ENCODE results near the gene NFATC1.

NFATC1 gene

DNA sequence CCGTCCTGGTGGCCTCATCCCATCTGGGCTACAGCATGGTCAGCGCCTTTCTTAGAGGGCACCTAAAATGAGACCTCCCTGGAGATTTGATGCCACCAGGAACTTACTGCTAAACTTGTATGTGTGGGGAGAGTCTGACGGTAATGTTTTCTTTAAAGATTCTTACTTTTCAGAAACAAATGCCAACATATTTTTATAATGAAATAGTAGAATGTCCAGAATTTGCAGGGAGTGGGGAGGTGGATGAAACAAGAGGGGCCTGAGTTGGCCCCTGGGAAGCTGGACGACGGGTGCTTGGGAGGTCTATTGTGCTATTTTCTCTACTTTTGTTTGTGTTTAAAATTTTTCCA, 165.1 kb downstream of the NFATC1 start:
- DNase-seq, result no peak

DNA sequence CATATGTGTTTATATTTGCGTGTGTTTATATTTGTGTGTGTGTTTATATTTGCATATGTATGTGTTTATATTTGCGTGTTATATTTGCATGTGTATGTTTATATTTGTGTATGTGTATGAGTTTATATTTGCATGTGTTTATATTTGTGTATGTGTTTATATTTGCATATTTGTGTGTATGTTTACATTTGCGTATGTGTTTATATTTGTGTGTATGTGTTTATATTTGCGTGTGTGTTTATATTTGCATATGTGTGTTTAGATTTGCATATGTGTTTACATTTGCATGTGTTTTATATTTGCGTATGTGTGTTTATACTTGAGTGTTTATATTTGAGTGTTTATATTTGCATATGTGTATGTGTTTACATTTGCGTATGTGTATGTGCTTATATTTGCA, 168.2 kb downstream of the NFATC1 start:
- DNase-seq, result no peak

GRCh38 chr18:79564441-79564840, 168.7 kb downstream of the NFATC1 start:
- DNase-seq, result no peak

GRCh38 chr18:79566771-79567431, 171.2 kb downstream of the NFATC1 start:
- no peak for DNase-seq

DNA sequence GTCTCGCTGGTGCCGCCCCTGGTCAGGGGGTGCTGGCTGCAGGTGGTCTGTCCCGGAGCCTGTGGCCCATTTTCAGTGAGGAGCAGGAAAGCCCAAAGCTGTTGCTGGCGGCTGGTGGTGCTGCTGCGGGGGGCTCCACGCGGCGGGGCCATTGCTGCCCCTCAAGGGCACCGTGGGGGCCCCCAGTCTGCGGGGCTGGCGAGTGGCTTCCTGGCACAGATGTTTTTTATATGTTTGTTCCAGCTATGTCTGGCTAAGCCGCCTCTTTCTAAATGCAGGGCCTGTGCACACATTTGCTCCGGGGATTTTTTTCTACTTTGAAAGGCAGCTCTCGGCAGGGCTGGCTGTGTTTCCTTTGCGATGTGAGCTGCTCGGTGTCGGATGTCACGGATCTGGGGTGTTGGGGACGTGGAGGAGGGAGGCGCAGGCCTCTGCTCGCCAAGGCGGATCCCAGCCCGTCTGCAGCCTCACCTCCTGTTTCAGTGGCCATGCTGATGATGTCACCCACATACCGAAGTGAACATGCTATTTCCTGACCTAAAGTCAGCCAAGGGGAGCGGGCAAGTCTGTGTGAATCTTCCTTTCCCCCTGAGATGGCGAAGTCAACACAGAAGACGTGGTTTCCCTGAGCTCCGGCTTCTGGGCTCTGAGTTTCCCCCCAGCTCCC, 171.9 kb downstream of the NFATC1 start:
- DNase-seq, result no peak

GRCh38 chr18:79568543-79569205, 172.9 kb downstream of the NFATC1 start:
- no peak for DNase-seq

DNA sequence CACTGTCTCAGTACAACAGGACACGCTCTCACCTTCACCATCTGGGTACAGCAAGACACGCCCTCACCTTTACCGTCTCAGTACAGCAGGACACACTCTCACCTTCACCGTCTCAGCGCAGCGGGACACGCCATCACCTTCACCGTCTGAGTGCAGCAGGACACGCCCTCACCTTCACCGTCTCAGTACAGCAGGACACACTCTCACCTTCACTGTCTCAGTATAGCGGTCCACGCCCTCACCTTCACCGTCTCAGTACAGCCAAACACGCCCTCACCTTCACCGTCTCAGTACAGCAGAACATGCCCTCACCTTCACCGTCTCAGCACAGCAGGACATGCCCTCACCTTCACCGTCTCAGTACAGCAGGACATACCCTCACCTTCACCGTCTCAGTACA, 174.0 kb downstream of the NFATC1 start:
- no peak for DNase-seq

DNA sequence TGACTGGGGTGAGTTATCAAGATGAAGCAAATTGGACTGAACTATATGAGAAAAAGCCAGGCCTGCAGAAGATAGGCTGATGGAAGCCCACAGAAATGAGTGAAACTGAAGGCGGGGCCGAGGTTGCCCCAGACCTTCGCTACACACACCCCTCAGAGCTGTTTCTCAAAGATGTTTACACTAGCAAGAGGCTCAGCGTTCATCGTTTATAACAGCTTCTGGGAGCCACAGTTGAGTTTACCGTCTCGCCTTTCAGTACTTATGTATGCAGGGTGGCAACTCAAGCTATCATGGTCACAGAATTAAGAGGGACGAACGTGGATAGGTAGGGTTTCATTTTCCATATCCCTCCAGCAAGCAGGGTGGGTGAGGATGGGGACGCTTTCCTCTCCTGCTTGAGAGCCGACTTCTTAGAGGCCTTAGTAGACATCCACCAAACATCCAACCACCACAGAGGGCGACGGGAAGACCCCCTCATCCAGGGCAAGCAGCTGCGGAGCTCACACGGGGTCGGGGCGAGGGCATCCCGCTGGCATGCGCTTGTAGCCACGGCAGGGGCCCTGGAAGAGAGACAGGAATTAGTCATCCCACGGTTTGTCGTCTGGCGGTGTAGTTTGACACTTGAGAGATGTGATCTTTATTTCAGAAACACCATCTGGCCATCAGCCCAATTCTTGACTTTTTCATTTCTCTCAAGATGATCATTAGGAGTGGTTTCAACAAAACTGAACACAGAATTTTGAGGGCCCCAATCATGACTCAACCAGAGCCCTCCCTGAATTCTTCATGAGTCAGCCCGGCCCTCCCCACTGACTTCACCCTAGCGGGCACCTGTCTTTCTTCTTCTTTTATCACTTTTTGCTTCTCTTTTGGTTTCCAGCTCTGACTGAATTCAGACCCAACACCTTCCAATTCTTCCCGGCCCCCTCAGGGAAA, 174.8 kb downstream of the NFATC1 start:
- no peak for DNase-seq

DNA sequence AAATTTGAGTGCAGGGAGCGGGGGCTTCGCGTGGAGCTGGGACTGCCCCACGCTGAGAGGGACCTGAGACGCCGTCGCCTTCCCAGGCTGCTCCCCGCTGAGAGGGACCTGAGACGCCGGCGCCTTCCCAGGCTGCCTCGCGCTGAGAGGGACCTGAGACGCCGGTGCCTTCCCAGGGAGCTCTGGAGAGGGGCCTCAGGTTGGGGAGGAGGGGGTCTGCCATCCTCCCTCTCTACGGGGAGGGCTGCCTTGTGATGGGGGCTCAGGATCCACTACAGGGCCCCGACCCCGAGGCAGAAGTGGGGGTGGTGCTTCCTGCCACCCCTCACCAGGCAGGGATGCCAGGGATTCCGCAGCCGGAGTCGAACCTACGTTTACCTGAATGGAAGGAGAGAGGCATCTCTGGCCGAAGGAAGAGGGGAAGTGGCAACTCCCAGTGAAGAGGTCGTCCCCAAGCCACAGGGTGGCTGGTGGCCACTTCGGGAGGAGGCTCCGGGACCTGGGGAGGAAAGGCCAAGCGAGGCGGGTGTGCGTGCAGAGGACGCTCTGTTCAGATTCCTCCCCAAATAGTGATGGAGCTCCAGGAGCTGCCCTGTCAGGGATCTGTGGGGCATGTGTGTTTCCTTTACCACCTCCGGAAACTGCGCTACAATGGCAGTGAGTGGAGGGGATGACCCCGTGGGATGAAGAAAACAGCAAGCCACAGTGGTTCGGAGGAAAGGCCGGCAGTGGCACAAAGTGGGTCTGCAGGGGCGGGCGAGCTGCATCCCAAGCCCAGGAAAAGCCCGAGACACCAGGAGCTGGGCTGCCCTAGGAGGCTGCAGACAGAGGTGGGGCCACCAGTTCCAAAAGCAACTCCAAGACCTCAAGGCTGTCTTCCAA, 175.7 kb downstream of the NFATC1 start:
- no peak for DNase-seq

DNA sequence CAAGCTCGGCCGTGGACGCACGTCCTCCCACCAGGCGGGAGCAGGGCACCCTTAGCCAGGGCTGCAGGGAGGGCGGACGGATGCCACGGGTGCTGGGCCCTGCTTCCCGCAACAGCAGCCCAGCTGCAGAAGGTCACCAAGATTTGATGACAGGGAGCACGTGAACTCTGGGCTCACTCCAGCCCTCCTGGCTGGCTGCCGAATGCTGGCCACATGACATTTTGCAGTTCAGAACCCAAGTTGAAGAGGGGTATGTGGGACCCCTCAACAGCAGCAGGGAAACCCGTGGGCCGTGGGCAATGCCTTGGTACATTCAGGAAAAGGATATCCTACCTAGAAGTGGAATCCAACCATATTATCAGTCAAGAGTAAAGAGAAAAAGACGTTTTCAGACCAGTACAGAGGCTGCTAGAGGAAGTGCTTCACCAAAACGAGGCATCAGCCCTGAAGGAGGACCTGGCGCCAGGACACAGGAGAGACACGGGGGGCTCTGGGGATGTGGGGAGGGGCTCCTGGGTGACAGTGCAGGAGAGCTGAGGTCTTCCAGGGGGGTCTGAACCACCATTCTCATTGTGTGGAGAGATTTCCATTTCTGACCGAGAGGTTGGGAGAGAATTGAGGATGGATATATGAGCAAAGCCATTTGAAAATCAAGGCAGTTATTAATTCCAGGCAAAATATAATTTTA, 176.5 kb downstream of the NFATC1 start:
- DNase-seq, result no peak

DNA sequence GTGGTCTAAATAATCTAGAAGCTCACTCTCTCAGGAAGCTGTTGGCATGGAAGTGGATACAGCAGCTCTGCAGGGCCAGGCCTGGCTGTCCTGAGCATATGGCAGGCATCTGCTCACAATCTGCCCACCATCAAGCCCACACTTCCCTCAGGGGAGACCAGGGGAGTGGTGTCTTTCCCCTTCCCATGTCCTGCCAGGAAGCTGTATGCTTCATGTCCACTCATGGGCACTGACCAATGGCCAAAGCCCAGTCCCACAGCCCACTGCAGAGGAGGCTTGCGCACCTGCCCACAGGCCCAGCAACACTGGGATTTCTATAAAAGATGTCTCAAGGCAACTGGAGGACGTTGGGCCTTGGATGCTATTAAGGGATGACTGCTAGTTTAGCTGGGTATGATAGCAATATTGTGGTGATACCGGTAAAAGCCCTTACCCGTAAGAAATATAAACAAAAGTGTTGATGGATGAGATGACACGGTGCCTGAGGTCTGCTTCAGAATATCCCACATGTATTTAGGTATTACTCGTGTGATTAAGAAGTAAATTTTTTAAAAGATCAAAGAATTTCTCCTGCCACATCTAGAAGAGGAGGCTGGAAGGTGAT, 177.2 kb downstream of the NFATC1 start:
- no peak for DNase-seq

- DNase-seq, result no peak
Observed at GRCh38 chr18:79573921-79574491, 178.3 kb downstream of the NFATC1 start.

GRCh38 chr18:79574938-79575525, 179.3 kb downstream of the NFATC1 start:
- no peak for DNase-seq

- no peak for DNase-seq
Observed at GRCh38 chr18:79575891-79576685, 180.4 kb downstream of the NFATC1 start.

GRCh38 chr18:79576686-79577351, 181.1 kb downstream of the NFATC1 start:
- DNase-seq, result no peak

GRCh38 chr18:79577451-79578395, 182.0 kb downstream of the NFATC1 start:
- DNase-seq, result no peak

DNA sequence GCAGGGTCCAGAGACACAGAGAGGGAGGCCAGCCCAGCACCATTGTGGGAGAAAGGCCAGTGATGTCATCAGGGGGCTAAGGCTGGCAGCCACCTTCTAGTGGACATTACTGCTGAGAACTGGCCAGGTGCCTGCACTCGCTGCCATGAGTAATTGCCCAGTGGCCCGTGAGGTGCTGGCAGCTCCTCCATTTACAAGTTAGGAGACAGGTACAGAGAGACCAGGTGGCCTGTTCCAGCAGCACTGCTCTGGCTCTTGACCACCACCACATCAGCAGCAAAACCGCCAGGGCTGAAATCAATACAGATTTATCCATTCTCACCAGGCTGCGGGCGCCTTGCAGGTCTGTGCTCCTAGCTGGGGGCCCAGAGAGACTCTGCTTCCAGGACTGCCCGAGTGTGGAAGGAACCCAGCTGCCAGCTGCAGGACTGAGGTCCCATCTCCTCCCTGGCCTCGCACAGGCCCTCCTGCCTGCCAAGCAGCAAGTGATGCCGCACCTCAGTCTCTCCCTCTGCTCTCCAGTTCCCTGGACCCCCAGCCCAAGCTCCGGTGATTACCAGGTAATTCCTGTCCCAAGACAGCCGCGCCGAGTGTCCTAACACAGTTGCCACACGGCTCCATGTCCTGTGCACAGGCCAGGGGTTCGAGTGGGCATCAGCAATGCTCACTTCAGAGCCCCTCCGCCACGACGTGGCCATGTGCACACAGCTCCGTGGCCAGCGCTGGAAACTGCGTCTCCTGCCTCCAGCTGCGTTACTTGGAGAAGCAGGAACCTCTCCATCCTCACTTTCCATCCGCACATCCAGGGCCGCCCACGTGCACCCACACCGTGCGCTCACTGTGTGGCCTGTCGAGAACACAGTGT, 182.9 kb downstream of the NFATC1 start:
- no peak for DNase-seq

All from NCI-H2227 treated with DMSO at 0.1 percent for 48 hours (cell line).